22Rv1 (cell line): ENCODE results near the gene POLA1.

Experiments
- H3K27ac ChIP-seq: fragments of 450-650 bp; 2 replicates; pipeline ENCODE4 v1.5.1; 2017
- CTCF ChIP-seq: fragments of 450-650 bp; IDR thresholded peaks from 2 replicates; pipeline ENCODE4 v1.5.1; 2017; ENCODE audit warnings: mild to moderate bottlenecking
- ZFX ChIP-seq: fragments of 450-650 bp; IDR thresholded peaks from 2 replicates; pipeline ENCODE4 v1.6.1; 2017; ENCODE audit warnings: antibody characterized with exemption, borderline replicate concordance

The POLA1 gene

GRCh38 chrX:24673424-24673823 lies 20.3 kb upstream of the POLA1 start:
- no peak for TF ChIP-seq ZFX
- no peak for TF ChIP-seq CTCF
- no peak overlapping the region for H3K27ac ChIP-seq

DNA sequence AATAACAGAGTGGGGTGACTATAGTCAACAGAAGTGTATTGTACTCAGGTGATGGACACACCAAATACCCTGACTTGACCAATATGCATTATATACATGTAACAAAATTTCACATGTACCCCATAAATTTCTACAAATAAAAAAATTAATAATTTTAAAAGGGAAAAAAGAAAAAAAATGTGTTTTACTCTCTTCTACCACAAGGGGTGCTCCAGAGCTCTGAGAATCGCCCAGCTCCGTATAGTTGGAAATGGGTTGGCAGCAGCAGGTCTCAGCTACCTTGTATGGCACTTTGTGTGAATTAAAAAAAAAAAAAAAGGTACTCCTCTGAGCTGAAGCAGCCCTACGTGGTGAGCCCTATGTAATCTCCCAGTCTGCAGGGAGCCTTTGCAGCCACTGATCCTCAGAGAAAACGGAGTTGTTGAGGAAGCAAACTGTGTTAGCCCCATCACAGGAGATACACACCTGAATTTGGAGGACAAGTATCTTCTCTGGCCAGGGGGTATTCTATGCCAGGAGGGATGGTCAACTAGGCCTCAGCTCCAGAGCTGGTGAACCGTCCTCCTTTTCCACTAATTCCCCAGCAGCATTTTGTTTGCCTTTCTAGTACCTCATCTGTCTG lies 17.2 kb upstream of the POLA1 start:
- TF ChIP-seq CTCF (peak; percentile 69), ZFX (no peak)
- H3K27ac ChIP-seq, result no peak overlapping the region

DNA sequence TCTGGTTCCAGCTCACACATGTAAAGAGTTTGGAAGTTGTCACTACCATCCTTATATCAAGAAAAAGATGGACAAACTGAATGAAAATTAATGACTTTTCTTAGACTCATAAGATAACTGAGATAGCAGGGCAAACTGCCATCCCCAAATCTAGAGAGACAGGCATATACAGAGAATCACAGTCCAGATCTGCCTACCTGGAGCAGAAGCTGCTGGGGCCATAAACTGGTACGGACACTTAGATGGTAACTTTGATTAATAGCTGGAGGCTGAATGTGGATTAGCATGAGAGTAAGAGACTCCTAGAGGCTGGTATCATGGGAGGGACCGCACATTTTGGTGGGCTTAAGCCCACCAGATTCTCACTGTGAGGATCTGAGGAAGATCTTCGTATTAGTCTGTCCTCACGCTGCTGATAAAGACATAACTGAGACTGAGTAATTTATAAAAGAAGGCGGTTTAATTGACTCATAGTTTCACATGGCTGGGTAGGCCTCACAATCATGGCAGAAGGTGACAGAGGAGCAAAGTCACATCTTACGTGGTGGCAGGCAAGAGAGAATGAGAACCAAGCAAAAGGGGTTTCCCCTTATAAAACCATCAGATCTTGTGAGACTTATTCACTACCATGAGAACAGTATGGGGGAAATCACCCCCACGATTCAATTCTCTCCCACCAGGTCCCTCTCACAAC lies 10.8 kb upstream of the POLA1 start:
- TF ChIP-seq CTCF (no peak), ZFX (no peak)
- H3K27ac ChIP-seq, result no peak overlapping the region

DNA sequence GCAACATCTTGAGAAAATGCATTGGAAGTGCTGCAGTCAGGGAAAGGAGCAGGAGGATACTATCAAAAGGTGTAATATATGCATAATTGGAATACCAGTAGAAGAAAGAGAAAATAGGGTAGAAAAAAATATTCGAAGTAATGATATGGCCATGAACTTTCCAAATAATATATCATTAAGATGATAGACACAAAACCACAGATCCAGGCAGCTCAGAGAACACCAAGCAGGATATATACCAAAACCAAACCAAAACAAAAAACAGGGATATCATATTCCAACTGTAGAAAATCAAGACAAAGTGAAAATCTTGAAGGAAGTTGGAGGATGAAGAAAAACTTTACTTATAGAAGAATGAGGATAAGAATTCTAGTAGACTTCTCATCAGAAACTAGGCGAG lies 9.7 kb upstream of the POLA1 start:
- TF ChIP-seq ZFX, result no peak
- no peak for TF ChIP-seq CTCF

GRCh38 chrX:24692305-24692704 lies 1.4 kb upstream of the POLA1 start:
- TF ChIP-seq CTCF, result no peak
- no peak for TF ChIP-seq ZFX
- H3K27ac ChIP-seq, result no peak overlapping the region; the same call in 1 of the 2 replicates

More for the DNA sequence above, 9.7 kb upstream of the POLA1 start:
- no peak overlapping the region for H3K27ac ChIP-seq

DNA sequence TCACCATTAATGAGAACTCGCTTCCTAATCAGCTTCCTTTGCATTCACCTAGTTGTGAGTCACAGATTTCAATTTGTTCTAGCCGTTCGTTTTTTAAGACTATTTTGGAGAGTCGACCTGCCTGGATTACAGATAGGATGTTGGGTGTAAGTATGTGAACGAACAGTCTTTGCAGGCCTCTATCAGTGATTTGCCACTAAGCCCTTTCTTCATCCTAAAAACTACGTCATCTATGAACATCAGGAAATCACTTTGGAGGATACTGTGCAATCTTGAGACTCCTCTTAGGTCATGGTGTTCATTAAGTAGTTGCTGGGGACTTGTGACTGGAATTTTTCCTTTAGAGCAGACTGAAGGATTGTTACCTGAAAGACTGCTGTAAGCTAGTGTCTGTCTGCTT lies 1.1 kb downstream of the POLA1 start:
- no peak for TF ChIP-seq CTCF
- no peak overlapping the region for H3K27ac ChIP-seq

DNA sequence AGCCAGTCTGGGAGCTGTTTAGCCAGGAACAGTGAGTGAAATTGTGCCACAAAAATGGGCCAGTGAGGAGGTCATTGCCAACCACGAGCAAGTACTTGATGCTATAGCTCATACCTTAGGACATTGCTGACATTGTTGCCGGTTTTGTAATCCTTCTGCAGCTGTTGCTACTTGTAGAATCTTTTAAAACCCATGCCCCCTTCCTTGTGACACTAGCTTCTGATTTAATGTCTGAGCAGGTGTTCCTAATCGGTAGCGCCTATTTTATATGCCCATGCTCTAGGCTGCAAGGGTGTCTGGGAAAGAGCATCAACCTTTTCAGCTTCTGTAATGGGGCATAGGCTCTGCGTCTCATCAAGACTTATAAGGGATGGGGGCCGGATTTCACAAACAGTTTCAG lies 2.6 kb downstream of the POLA1 start:
- no peak overlapping the region for H3K27ac ChIP-seq
- TF ChIP-seq CTCF, result no peak
- TF ChIP-seq ZFX, result no peak
